ENCODE measurements around the gene ZNF844.

Gene ZNF844

GRCh38 chr19:12090807-12091206 is 26.3 kb downstream of the ZNF844 start:
- H3K4me3 ChIP-seq (ENCODE audit: low read depth, low read length) = no peak overlapping the region
- ChIA-PET POLR2A (interaction anchor here (1.0 kb wide), 1 partner anchor 50 kb away, joined by 3 read pairs; the partner anchor contains the start of gene ZNF20), CTCF (interaction anchor here (0.6 to 2.6 kb wide), 15 partner anchors 10 to 885 kb away, joined by 3 to 15 read pairs (median 4); partner anchors contain the start of genes ZNF20 and ZNF442)
- no peaks in the 10 kb centered on the region for H3K36me3 ChIP-seq (ENCODE audit: control insufficient read depth in 2 of 2, insufficient read depth in 1 of 2, low read length in 2 of 2)
- no peaks in the 10 kb centered on the region for H3K9me3 ChIP-seq (ENCODE audit: control insufficient read depth, insufficient read depth, low read depth, low read length)
- H3K27ac ChIP-seq (ENCODE audit: extremely low read depth, low read depth, low read length) = no peak overlapping the region
- TF ChIP-seq MEIS1 (CRISPR knock-in tag; IDR thresholded peaks at IDR 0.05; ENCODE audit: borderline replicate concordance) (no peak), ZNF654 (tag by site-specific recombination; IDR thresholded peaks at IDR 0.05; ENCODE audit: low read depth) (peak; percentile 52)
- no peaks in the 10 kb centered on the region for H3K4me1 ChIP-seq (ENCODE audit: control insufficient read depth, insufficient read depth, low read length)

- H3K4me3 ChIP-seq (ENCODE audit: low read depth, low read length) = peak overlapping the region; percentile 35
- POLR2A ChIA-PET = no interaction called here
- no peak overlapping the region for H3K27ac ChIP-seq (ENCODE audit: extremely low read depth, low read depth, low read length)
- TF ChIP-seq ZNF37A (tag by site-specific recombination; IDR thresholded peaks at IDR 0.05) = no peak
- TF ChIP-seq ZNF629 (tag by site-specific recombination; IDR thresholded peaks at IDR 0.05) = no peak
- no peak for TF ChIP-seq ZNF518A (tag by site-specific recombination; conservative IDR thresholded peaks at IDR 0.05; ENCODE audit: low read depth)
- TF ChIP-seq ZNF449 (tag by site-specific recombination; IDR thresholded peaks at IDR 0.05) = no peak
- no peak for TF ChIP-seq ZNF184 (tag by site-specific recombination; IDR thresholded peaks at IDR 0.05)
- TF ChIP-seq ZNF521 (tag by site-specific recombination; IDR thresholded peaks at IDR 0.05) = no peak
- TF ChIP-seq ZBTB8A (tag by site-specific recombination; IDR thresholded peaks at IDR 0.05) = no peak
- TF ChIP-seq ZNF324 (tag by site-specific recombination; IDR thresholded peaks at IDR 0.05) = no peak
- no peak for TF ChIP-seq ZNF280C (tag by site-specific recombination; IDR thresholded peaks at IDR 0.05)
- no peak for TF ChIP-seq OVOL3 (tag by site-specific recombination; IDR thresholded peaks at IDR 0.05)
- TF ChIP-seq ZEB2 (tag by site-specific recombination; IDR thresholded peaks at IDR 0.05) = no peak
- no peak for TF ChIP-seq ZSCAN18 (tag by site-specific recombination; IDR thresholded peaks at IDR 0.05)
- no peak for TF ChIP-seq ZNF621 (tag by site-specific recombination; IDR thresholded peaks at IDR 0.05)
- no peak for TF ChIP-seq ZNF785 (tag by site-specific recombination; IDR thresholded peaks at IDR 0.05)
- TF ChIP-seq ZNF510 (tag by site-specific recombination; IDR thresholded peaks at IDR 0.05; ENCODE audit: insufficient replicate concordance) = no peak
- no peak for TF ChIP-seq SP2 (tag by site-specific recombination; IDR thresholded peaks at IDR 0.05)
Measured at GRCh38 chr19:12092065-12092867, 27.7 kb downstream of the ZNF844 start.

More at GRCh38 chr19:12092065-12092867, 27.7 kb downstream of the ZNF844 start:
- no peaks in the 10 kb centered on the region for H3K4me1 ChIP-seq (ENCODE audit: control insufficient read depth, insufficient read depth, low read length)
- CTCF ChIA-PET = interaction anchor here (1.2 to 2.6 kb wide), 2 partner anchors 48 to 370 kb away, joined by 3 to 15 read pairs; partner anchors contain the start of gene ZNF20
- H3K36me3 ChIP-seq (ENCODE audit: control insufficient read depth in 2 of 2, insufficient read depth in 1 of 2, low read length in 2 of 2) = no peaks in the 10 kb centered on the region
- H3K9me3 ChIP-seq (ENCODE audit: control insufficient read depth, insufficient read depth, low read depth, low read length) = no peaks in the 10 kb centered on the region
